HCT116 (cell line): Measurements from ENCODE around the gene KRTCAP2. TPM values are rescaled to one million over a fixed set of nuclear protein-coding genes. Genes with fewer than 3 reads are reported as not detected.

Source experiments
- ATAC-seq: fragments of 200-7000 bp; cut with Tn5 transposase; 2 replicates; pipeline ENCODE4 v1.9.1; 2020; ENCODE audit warnings: mild to moderate bottlenecking, moderate library complexity
- BruUV-seq: library from RNA; stranded (reverse); fragments of 400-500 nt; replicated peaks from 2 replicates; lab custom pipeline; 2021; lab: Mats Ljungman, UMichigan
- CTCF ChIA-PET: fragments of 300-600 bp; sonication (Branson Sonifier 250); formaldehyde crosslinking; loops from one replicate; lab custom pipeline; 2021; ENCODE audit warnings: antibody characterized with exemption; lab: Charles Lee
- POLR2A ChIA-PET: fragments of 300-600, 350-600 bp; sonication (Branson Sonifier 250); formaldehyde crosslinking; loops from one replicate; lab custom pipeline; 2021; ENCODE audit warnings: antibody characterized with exemption; lab: Charles Lee
- RAD21 ChIA-PET, 2 experiments: fragments of 300-600 bp; sonication (Branson Sonifier 250); formaldehyde crosslinking; loops; one replicate each; lab custom pipeline; 2023; ENCODE audit warnings: low total read pairs in 2 of 2; ENCODE audit not compliant: uncharacterized antibody in 2 of 2, unreplicated experiment in 2 of 2, low non-redundant PET in 1 of 2; lab: Charles Lee
- DNase-seq: peaks from one replicate; pipeline ENCODE4 v3.0.0-alpha.2; 2010; ENCODE audit warnings: low read depth, low spot score
- H2AFZ ChIP-seq: fragments of 200-600 bp; shearing (Covaris generic), sonication (generic); 2 replicates; pipeline ENCODE4 v1.6.1; 2017; ENCODE audit warnings: low read depth, mixed run types, mixed read lengths, antibody characterized with exemption, low read length; ENCODE audit not compliant: poor library complexity, severe bottlenecking
- H3K27ac ChIP-seq: 2 replicates; pipeline ENCODE4 v1.5.1; 2012; ENCODE audit warnings: low read depth, low read length
- H3K27me3 ChIP-seq: fragments of 200-600 bp; sonication (generic); 2 replicates; pipeline ENCODE4 v1.6.1; 2016; ENCODE audit warnings: mixed run types, low read length, mixed read lengths; ENCODE audit not compliant: insufficient read depth
- H3K36me3 ChIP-seq, 2 experiments: fragments of 200-500 bp in 1 of 2; fragments of 200-600 bp in 1 of 2; sonication (Bioruptor generic) in 1 of 2; sonication (generic) in 1 of 2; 2 replicates each; pipeline versions ENCODE4 v1.5.1 to v1.6.1; 2014 to 2016; ENCODE audit warnings: low read length in 2 of 2, inconsistent platforms in 1 of 2, mixed read lengths in 1 of 2, mixed run types in 1 of 2; ENCODE audit not compliant: insufficient read depth in 2 of 2, control insufficient read depth in 1 of 2
- H3K4me1 ChIP-seq, 2 experiments: fragments of 200-600 bp in 1 of 2; sonication (generic) in 1 of 2; 2 replicates each; pipeline versions ENCODE4 v1.5.1 to v1.6.1; 2012 to 2017; ENCODE audit warnings: low read length in 2 of 2, inconsistent platforms in 1 of 2, mild to moderate bottlenecking in 1 of 2, mixed read lengths in 1 of 2, mixed run types in 1 of 2, moderate library complexity in 1 of 2; ENCODE audit not compliant: insufficient read depth in 2 of 2, control insufficient read depth in 1 of 2
- H3K4me2 ChIP-seq: fragments of 200-600 bp; sonication (generic); 2 replicates; pipeline ENCODE4 v1.6.1; 2017; ENCODE audit warnings: mixed run types, low read length, mixed read lengths
- H3K4me3 ChIP-seq, 2 experiments: fragments of 200-600 bp in 1 of 2; sonication (generic) in 1 of 2; replicated peaks in 1 of 2; 2 replicates each; pipeline ENCODE4 v1.5.1; 2011 to 2016; ENCODE audit warnings: low read length in 2 of 2, control low read depth in 1 of 2, low read depth in 1 of 2, mild to moderate bottlenecking in 1 of 2, mixed read lengths in 1 of 2, mixed run types in 1 of 2
- H3K79me2 ChIP-seq: fragments of 200-600 bp; sonication (generic); 2 replicates; pipeline ENCODE4 v1.6.1; 2017; ENCODE audit warnings: mild to moderate bottlenecking, mixed run types, low read length, moderate library complexity, mixed read lengths; ENCODE audit not compliant: insufficient read depth
- H3K9ac ChIP-seq: fragments of 200-600 bp; sonication (generic); 2 replicates; pipeline ENCODE4 v1.6.1; 2016; ENCODE audit warnings: low read length, mixed read lengths
- H3K9me2 ChIP-seq: fragments of 200-600 bp; sonication (generic), shearing (Covaris generic); 2 replicates; pipeline ENCODE4 v1.6.1; 2017; ENCODE audit warnings: mixed run types, mild to moderate bottlenecking, moderate library complexity; ENCODE audit not compliant: insufficient read depth
- H3K9me3 ChIP-seq, 2 experiments: fragments of 200-500 bp in 1 of 2; fragments of 200-600 bp in 1 of 2; sonication (Bioruptor generic) in 1 of 2; sonication (generic) in 1 of 2; 2 replicates each; pipeline ENCODE4 v1.6.1; 2014 to 2017; ENCODE audit warnings: low read length in 2 of 2, mixed read lengths in 2 of 2, inconsistent platforms in 1 of 2, low read depth in 1 of 2, mild to moderate bottlenecking in 1 of 2, mixed run types in 1 of 2, moderate library complexity in 1 of 2; ENCODE audit not compliant: control insufficient read depth in 1 of 2, insufficient read depth in 1 of 2
- H4K20me1 ChIP-seq: fragments of 200-600 bp; sonication (generic), shearing (Covaris generic); 2 replicates; pipeline ENCODE4 v1.6.1; 2017; ENCODE audit warnings: mixed run types, mild to moderate bottlenecking, moderate library complexity; ENCODE audit not compliant: insufficient read depth
- CTCF ChIP-seq, 3 experiments: fragments of 200-600 bp in 1 of 3; sonication (generic) in 1 of 3; IDR thresholded peaks in 2 of 3; conservative IDR thresholded peaks in 1 of 3; 2 replicates each; pipeline ENCODE4 v1.5.1; 2012 to 2017; ENCODE audit warnings: low read depth in 2 of 3, low read length in 2 of 3, antibody characterized with exemption in 1 of 3, borderline replicate concordance in 1 of 3, control low read depth in 1 of 3, mild to moderate bottlenecking in 1 of 3, mixed read lengths in 1 of 3, mixed run types in 1 of 3, moderate library complexity in 1 of 3; ENCODE audit not compliant: insufficient read depth in 1 of 3
- EGR1 ChIP-seq: IDR thresholded peaks from 2 replicates; pipeline ENCODE4 v1.6.1; 2012; ENCODE audit warnings: low read depth
- EZH2 ChIP-seq: fragments of 200-600 bp; sonication (generic); IDR thresholded peaks from 2 replicates; pipeline ENCODE4 v1.6.1; 2017; ENCODE audit warnings: antibody characterized with exemption, mixed run types
- EZH2phosphoT487 ChIP-seq: fragments of 200-600 bp; IDR thresholded peaks from 2 replicates; pipeline ENCODE4 v1.6.1; 2018; ENCODE audit warnings: antibody characterized with exemption, borderline replicate concordance
- POLR2A ChIP-seq: IDR thresholded peaks from 2 replicates; pipeline ENCODE4 v1.7.0; 2011; ENCODE audit warnings: borderline replicate concordance; ENCODE audit not compliant: insufficient read depth, insufficient read length; ENCODE audit errors: extremely low read depth
- POLR2AphosphoS5 ChIP-seq: IDR thresholded peaks from 2 replicates; pipeline ENCODE4 v1.6.1; 2011; ENCODE audit warnings: mild to moderate bottlenecking, low read depth, low read length, moderate library complexity
- REST ChIP-seq: IDR thresholded peaks from 2 replicates; pipeline ENCODE4 v1.6.1; 2012; ENCODE audit warnings: low read depth
- TCF7L2 ChIP-seq: IDR thresholded peaks from 2 replicates; pipeline ENCODE4 v1.7.0; 2011; ENCODE audit warnings: borderline replicate concordance, inconsistent platforms; ENCODE audit not compliant: insufficient read depth, insufficient read length; ENCODE audit errors: extremely low read depth
- ZFX ChIP-seq: fragments of 450-650 bp; IDR thresholded peaks from 2 replicates; pipeline ENCODE4 v1.6.1; 2017
- ZNF274 ChIP-seq: fragments of 200-500 bp; sonication (Bioruptor generic); IDR thresholded peaks from 2 replicates; pipeline ENCODE4 v1.6.1; 2014; ENCODE audit warnings: mild to moderate bottlenecking, low read depth, low read length, inconsistent platforms
- intact Hi-C: fragments of 100-400 bp; cut with micrococcal nuclease; formaldehyde crosslinking; loops from 2 replicates; pipeline ENCODE4 v1.10.0; 2022
- total RNA-seq: library from RNA; stranded (reverse); gene quantifications from one replicate; pipeline ENCODE4 v1.2.1, GENCODE V29; 2021; ENCODE audit not compliant: unreplicated experiment
- TF ChIP-seq, protein P1 (sequence below): IDR thresholded peaks from 2 replicates; pipeline ENCODE4 v1.6.1; 2012

KRTCAP2 gene
- total RNA-seq, 1 experiment from 2014 or later: 143 TPM

- Histone ChIP-seq H3K4me3 (no peak overlapping the region), H3K79me2 (peaks cover 25% of the 10 kb centered on the region), H3K27ac (no peak overlapping the region), H3K27me3 (no peaks in the 10 kb centered on the region), H3K9me2 (no peaks in the 10 kb centered on the region), H3K9me3 (no peaks in the 10 kb centered on the region), H3K9ac (no peak overlapping the region), H2AFZ (no peak overlapping the region), H3K4me2 (no peak overlapping the region), H4K20me1 (no peaks in the 10 kb centered on the region), H3K4me1 (peaks cover 9 to 35% of the 10 kb centered on the region in 2 experiments; a peak in 3 of 4 replicates), H3K36me3 (peaks cover 2 to 7% of the 10 kb centered on the region in 2 experiments; a peak in 3 of 4 replicates)
- TSS peak; percentile 19 for BruUV-seq
- DNase-seq (no peak), ATAC-seq (no peak)
- POLR2A ChIA-PET: no interaction called here
- CTCF ChIA-PET: interaction anchor here (0.7 to 3.6 kb wide), 3 partner anchors 11 to 85 kb away, joined by 4 to 21 read pairs (median 5); no protein-coding TSS in a partner anchor
- intact Hi-C loops: loop anchor here (10.0 kb wide), 1 partner anchor 155 kb away; the partner anchor contains the start of gene RUSC1
- RAD21 ChIA-PET: no interaction called here
- TF ChIP-seq ZNF274 (no peak), ZFX (no peak), TCF7L2 (no peak), POLR2A (no peak), EZH2phosphoT487 (no peak), POLR2AphosphoS5 (no peak), CTCF (IDR thresholded peaks at IDR 0.05 in 2 of 3, conservative IDR thresholded peaks at IDR 0.05 in 1 of 3; ENCODE audit: borderline replicate concordance in 1 of 3, insufficient read depth in 1 of 3, low read depth in 2 of 3, low read length in 2 of 3) (no peak), EGR1 (no peak), EZH2 (no peak), REST (no peak)
- TF ChIP-seq, protein P1, sequence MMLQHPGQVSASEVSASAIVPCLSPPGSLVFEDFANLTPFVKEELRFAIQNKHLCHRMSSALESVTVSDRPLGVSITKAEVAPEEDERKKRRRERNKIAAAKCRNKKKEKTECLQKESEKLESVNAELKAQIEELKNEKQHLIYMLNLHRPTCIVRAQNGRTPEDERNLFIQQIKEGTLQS: no peak
Measured at GRCh38 chr1:155170101-155170785, 2.9 kb downstream of the KRTCAP2 start.
